NB4 (cell line): ENCODE results near the gene GRM1.

Experiments used
- DNase-seq: peaks from one replicate; pipeline ENCODE4 v3.0.0; 2010; ENCODE audit warnings: low read depth
- H3K4me3 ChIP-seq: one replicate; pipeline ENCODE4 v1.5.1; 2011; ENCODE audit warnings: mild to moderate bottlenecking, low read depth, low read length, moderate library complexity
- CTCF ChIP-seq: IDR thresholded peaks from one replicate; pipeline ENCODE4 v1.5.1; 2012; ENCODE audit warnings: low read depth, low read length
- MAX ChIP-seq: IDR thresholded peaks from 2 replicates; pipeline ENCODE4 v1.6.1; 2011; ENCODE audit warnings: low read depth, low read length
- MYC ChIP-seq: IDR thresholded peaks from 2 replicates; pipeline ENCODE4 v1.6.1; 2011; ENCODE audit warnings: low read depth, low read length
- POLR2A ChIP-seq: IDR thresholded peaks from 2 replicates; pipeline ENCODE4 v1.6.1; 2011; ENCODE audit warnings: mild to moderate bottlenecking; ENCODE audit not compliant: insufficient read length; ENCODE audit errors: extremely low read depth

The GRM1 gene

DNA sequence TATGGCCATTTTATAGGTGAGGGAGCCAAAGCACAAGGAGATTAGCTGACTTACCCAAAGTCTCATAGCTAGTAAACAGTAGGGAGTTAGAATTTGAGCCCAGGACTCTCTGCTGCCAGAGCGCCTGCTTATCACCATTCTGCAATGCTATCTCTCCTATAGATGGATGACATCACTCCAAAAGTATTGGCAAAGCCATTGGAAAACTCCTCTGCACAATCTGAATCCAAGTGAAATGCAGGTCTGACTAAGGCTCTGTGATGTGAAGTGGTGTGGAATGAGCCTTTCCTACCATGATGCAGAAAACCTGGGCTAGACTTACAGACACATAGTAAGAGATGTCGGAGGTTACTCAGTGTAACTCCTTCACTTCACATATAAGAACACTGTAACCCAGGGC is 106.3 kb downstream of the GRM1 start:
- TF ChIP-seq CTCF: no peak
- no peak for TF ChIP-seq MYC
- TF ChIP-seq MAX: no peak
- TF ChIP-seq POLR2A: no peak
- DNase-seq: no peak
- no peak overlapping the region for H3K4me3 ChIP-seq

DNA sequence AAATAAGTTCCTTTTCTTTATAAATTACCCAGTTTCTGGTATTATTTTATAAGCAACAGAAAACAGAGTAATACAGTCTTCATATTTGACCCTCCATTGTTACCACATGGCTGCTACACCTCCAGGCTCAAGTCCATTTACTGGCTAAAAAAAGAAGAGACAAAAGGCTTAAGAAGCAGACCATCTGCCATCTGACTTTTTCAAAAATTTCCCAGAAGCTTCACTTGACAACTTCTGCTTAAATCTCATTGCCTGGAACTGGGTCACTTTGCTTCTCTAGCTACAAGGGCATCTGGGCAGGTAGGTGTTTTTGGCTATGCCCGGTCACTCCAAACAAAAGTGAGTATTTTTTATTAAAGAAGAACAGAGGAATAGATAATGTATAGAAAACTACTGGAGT is 118.0 kb downstream of the GRM1 start:
- no peak overlapping the region for H3K4me3 ChIP-seq
- no peak for DNase-seq
- no peak for TF ChIP-seq MAX
- TF ChIP-seq CTCF: no peak
- no peak for TF ChIP-seq POLR2A
- no peak for TF ChIP-seq MYC

- H3K4me3 ChIP-seq: no peak overlapping the region
- no peak for DNase-seq
Measured at GRCh38 chr6:146149770-146150169, 120.9 kb downstream of the GRM1 start.

GRCh38 chr6:146153040-146153758 is 124.3 kb downstream of the GRM1 start:
- DNase-seq: no peak
- no peak overlapping the region for H3K4me3 ChIP-seq
- no peak for TF ChIP-seq MYC
- TF ChIP-seq CTCF: no peak
- no peak for TF ChIP-seq POLR2A
- TF ChIP-seq MAX: no peak

More at GRCh38 chr6:146149770-146150169, 120.9 kb downstream of the GRM1 start:
- TF ChIP-seq POLR2A: no peak
- TF ChIP-seq MAX: no peak
- TF ChIP-seq CTCF: no peak
- TF ChIP-seq MYC: no peak

DNA sequence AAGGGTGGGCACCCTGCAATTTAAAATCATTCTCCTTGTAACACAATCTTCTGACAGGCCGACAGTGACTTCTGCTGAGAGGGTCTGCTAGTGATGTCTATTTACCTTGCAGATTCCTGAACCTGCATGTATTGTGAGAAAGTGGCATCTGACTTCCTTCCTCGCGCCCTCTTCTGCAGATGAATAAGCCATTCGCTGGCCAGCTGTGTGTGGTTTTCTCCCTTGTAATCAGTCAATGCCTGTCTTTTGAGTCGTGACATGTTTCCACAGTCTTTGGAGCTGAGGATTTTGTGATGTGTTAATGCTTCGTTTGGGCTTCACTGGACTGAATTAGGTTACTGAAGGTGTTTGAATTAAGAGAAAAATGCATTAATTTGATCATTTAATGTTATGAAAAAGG is 125.3 kb downstream of the GRM1 start:
- H3K4me3 ChIP-seq: no peak overlapping the region
- no peak for TF ChIP-seq CTCF
- TF ChIP-seq POLR2A: no peak
- TF ChIP-seq MYC: no peak
- no peak for TF ChIP-seq MAX
- no peak for DNase-seq
